Hematopoietic multipotent progenitor cell treated with erythropoietin and hydrocortisone succinate and interleukin-3 and kit ligand, for 15 days (in vitro differentiated cells): ENCODE measurements around the gene SEZ6.

Source experiments
- DNase-seq: peaks from one replicate; pipeline ENCODE4 v3.0.0-alpha.2; 2015; ENCODE audit warnings: low spot score

Gene SEZ6

GRCh38 chr17:28974451-28974850, 31.4 kb downstream of the SEZ6 start:
- DNase-seq: no peak

GRCh38 chr17:28973425-28973824, 32.4 kb downstream of the SEZ6 start:
- DNase-seq: no peak

GRCh38 chr17:28972437-28972836, 33.4 kb downstream of the SEZ6 start:
- no peak for DNase-seq

DNA sequence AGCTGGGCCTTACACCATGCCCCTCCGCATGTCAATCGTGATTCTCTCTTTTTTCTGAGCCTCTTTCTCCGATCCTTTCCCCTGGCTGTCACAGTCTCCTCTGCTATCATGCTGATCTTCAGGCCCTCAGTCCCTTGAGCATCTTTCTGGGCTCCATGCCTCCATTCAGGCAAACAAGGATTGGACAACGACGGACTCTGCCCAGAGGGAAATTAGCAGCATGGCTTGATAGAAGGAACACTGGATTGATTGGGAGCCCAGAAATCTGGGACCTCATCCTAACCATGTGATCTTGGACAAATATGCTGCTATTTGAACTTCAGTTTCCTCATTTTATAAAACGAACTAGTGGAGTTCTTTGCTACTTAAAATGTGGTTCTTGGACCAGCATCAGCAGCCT, 35.0 kb downstream of the SEZ6 start:
- DNase-seq: no peak

DNA sequence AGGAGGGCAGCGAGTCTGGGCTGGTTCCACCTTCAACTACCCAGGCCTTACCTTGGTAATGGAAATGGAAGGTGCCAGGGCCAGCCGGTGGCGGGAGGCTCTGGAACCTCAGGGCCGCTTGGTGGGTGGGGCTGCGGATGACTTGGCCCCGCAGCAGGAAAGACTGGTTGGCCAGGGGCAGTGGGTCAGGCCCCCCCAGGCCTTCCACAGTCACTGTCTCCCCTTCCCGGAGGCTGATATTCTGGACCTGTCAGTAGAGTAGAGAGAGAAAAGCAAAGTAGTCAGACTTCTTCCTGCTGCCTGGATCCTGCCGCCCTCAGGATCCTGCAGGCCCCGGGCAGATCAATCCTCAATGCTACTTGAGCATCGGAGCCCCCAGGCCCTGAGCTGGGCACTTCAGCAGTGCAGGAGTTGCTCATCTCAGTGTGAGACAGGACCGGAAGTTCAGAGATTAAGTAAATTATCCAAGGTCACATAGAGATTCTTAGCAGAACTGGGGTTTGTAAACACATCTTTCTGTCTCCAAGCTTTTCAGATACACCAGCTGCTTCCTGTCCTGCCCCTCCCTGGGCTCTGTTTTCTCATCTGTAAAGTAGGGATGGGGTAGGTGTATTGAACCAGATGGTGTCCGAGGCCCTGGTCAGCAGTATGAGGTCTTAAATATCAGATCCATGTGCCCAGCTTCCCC, 36.0 kb downstream of the SEZ6 start:
- DNase-seq: no peak

GRCh38 chr17:28968914-28969295, 36.9 kb downstream of the SEZ6 start:
- no peak for DNase-seq

DNA sequence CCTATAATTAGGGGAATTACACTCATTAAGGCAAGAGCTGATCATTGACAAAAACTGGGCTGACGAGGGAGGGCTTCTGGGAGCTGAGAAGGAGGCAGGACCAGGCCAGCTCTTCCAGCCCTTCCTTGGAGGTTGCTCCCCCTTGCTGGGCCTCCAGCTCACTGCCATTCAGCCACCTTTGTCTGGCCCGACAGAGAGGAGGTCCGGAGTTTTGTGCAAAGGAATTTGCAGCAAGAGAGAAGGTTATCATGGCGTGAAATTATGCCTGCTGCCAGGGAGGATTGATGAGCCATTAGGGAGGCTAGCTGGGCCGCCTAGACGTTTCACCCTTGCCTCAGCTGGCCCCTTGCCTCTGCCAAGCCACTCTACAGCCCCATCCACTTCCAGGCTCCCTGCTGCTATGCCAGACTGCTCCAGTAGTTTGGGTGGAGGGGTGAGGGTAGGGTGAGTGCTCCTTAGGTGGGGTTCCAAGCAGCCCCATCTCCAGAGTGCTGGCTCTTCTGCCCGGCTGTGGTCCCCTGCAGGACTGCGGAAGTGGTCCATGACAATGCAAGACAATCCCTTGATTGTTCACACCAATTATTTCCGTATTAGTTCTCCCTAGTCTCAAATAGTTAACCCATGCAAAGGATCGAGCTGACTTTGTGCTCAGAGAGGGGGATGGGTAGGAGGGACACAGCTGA, 37.5 kb downstream of the SEZ6 start:
- no peak for DNase-seq

DNA sequence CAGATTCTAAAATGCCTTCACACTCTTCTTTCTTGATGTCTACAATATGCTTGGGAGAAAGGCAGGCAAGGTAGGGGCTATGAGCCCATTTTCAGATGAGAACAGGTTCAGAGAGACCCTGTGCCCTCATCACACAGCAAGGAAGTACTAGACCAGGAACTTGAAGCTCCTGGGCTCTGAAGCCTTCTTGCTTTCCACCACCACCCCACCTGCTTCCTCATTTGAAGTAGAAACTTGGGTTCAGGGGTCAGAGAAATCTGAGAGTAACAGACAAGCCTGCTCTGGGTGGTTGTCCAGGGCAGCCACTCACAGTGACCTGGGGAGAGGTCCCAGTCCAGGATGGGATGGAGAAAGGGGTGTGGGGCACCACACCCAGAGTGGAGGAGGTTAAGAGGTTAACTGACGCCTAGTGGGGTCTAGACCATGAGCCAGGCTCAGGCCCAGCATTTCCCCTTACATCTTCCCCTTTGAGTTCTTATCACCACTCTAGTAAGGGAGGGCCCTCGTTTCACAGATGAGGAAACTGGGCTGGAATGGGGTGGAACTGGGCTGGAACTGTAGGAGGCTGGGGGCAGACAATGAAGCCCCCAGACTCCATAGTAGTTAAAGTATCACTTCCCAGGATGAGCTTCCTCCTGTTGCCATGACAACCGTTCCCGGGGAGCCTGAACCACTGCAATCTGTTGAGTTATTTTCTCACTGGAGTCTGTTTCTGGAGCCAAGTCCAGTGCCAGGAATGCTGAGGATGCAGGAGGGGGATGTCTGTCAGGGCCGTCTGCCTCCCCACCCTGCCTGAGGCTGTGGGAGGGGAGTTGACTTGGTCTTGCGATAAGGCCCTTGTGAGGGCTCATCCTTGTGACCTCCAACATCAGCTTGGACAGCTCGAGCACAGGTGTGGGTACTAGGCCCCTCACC, 38.4 kb downstream of the SEZ6 start:
- DNase-seq: no peak

DNA sequence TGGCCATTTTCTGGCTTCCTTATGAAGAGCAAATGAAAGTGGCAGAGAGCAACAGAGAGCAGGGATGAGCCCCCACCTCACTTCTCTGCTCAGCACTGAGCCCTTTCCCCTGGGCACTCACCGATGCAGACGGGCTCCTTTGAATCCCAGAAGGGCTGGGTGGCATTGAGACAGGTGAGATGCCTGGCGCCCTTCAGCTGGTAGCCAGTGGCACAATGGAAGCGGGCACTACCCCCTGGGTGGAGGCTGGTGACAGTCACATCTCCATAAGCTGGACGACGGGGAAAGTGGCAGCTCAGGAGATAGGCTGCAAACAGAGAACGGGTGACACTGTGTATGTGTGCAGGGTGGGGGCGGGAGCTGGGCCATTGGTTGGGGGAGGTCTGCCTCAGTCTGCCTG, 42.0 kb downstream of the SEZ6 start:
- DNase-seq: no peak

GRCh38 chr17:28963055-28963611, 42.7 kb downstream of the SEZ6 start:
- DNase-seq: no peak

- no peak for DNase-seq
Observed at GRCh38 chr17:28961391-28961790, 44.4 kb downstream of the SEZ6 start.

GRCh38 chr17:28960256-28961061, 45.4 kb downstream of the SEZ6 start:
- DNase-seq: no peak

GRCh38 chr17:28959471-28959871, 46.4 kb downstream of the SEZ6 start:
- DNase-seq: no peak

DNA sequence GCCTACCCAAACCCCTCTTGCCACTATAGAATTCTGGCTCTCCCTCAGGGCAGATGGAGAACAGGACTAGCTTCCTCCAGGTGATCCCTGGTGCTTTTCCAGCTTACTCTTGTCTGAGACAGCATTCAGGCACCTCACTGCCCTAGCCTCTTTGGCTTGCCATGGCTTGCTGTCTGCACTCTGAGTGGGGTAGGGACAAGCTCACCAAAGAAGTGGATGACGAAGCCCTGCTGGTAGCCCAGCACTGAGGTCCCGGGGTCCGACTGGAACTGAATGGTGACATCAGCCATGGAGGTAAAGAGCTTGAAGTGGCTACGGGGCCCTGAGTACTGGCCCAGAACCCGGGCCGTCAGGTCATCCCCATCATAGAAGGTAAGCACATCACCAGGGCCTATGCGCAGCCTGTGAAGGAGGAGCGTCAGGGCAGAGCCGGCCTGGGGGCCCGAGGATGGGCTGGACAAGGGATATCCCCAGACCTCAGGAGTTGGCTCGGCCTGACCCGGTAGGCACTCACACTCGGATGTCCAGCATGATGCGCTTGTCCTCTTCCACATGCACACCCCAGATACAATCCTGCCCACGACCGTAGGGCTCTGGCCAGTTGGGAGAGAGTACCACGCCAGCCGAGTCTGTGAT, 46.9 kb downstream of the SEZ6 start:
- DNase-seq: no peak

GRCh38 chr17:28957992-28958355, 47.9 kb downstream of the SEZ6 start:
- no peak for DNase-seq

DNA sequence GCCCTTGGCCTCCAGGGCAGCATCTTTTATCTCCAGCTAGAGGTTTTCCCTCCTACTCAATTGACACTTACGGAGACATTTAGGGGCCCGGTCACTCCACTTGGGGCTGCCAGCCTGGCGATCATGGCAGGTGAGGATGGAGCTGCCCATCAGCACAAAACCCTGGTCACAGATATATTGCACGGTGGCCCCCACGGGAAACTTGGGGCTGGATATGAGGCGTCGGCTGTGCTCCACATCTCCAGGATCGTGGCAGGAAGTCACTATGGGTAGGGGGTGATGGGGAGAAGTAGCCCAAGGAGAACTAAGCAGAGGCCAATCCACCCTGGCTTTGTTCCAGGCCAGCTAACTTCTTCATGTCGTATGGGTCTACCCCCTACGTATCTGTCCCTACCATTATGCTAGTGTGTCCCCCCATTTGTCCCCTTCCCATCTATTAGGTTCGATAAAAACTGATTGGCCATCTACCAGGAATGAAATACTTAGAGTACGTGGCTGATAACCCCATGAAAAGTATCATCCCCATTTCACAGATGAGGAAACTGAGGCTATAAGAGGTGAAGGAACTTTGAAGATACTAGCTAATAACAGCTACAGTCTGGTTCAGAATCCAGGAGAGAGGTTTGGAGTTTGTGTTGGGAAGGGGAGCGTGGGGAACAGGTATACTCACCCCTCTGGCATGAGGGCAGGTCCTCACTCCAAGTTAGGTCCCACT, 48.4 kb downstream of the SEZ6 start:
- DNase-seq: no peak

DNA sequence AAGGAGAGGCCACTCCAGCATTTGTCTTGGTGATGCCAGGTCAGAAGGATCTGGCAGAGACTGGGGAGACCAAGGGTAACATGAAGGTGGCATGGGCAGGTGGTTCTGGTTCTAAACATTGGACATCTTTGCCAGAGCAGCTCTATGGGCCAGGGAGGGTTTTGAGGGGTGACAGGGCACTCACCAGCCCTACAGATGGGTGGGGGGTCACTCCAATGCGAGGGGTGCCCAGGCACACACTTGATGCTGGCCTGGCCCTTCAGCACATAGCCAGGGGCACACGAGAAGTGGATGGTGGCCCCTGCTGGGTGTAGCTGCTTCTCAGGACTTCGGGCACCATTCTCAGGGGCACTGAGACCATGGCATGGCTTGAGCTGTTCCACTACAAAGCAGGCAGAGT, 49.0 kb downstream of the SEZ6 start:
- DNase-seq: no peak

- no peak for DNase-seq
Observed at GRCh38 chr17:28956112-28956511, 49.7 kb downstream of the SEZ6 start.

GRCh38 chr17:28955408-28955807, 50.4 kb downstream of the SEZ6 start:
- no peak for DNase-seq

DNA sequence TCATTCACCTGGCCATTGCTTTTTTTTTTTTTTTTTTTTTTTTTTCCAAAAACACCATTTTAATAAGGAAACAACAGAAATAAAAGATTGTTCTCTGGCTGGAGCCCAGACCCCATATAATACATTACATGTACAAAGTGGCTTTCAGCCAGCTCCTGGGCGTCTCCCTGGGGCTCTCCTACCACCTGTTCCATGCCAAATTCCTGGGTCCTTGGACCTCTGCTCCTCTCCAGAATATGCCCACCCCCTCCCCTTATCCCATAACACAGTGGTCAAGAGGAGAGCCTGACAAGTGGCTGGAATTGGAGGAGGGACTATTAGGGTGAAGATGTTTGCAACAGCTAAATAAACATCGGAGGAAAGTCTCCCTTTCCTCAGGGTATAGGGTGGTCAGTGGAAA, 50.9 kb downstream of the SEZ6 start:
- DNase-seq: no peak
